ENCODE data around the gene ATP9B.

The ATP9B gene

GRCh38 chr18:79421275-79421857 lies 352.2 kb downstream of the ATP9B start:
- H3K4me1 ChIP-seq (ENCODE audit: control insufficient read depth, insufficient read depth, low read length, unreplicated experiment), result no peaks in the 10 kb centered on the region
- H3K4me3 ChIP-seq (ENCODE audit: low read depth, low read length), result no peak overlapping the region
- H3K79me2 ChIP-seq (ENCODE audit: control insufficient read depth, insufficient read depth, low read length, unreplicated experiment), result no peaks in the 10 kb centered on the region
- no peak overlapping the region for H3K27ac ChIP-seq (ENCODE audit: low read depth, low read length)
- H3K36me3 ChIP-seq (ENCODE audit: insufficient read depth, low read length), result no peaks in the 10 kb centered on the region
- H3K27me3 ChIP-seq (ENCODE audit: insufficient read depth, low read length), result no peaks in the 10 kb centered on the region
- H2AFZ ChIP-seq (ENCODE audit: low read length, unreplicated experiment), result no peak overlapping the region

GRCh38 chr18:79422022-79422782 lies 353.0 kb downstream of the ATP9B start:
- Histone ChIP-seq H3K4me1 (ENCODE audit: control insufficient read depth, insufficient read depth, low read length, unreplicated experiment) (no peaks in the 10 kb centered on the region), H3K36me3 (ENCODE audit: insufficient read depth, low read length) (no peaks in the 10 kb centered on the region), H3K4me3 (ENCODE audit: low read depth, low read length) (no peak overlapping the region), H3K27me3 (ENCODE audit: insufficient read depth, low read length) (no peaks in the 10 kb centered on the region), H3K27ac (ENCODE audit: low read depth, low read length) (no peak overlapping the region), H3K79me2 (ENCODE audit: control insufficient read depth, insufficient read depth, low read length, unreplicated experiment) (no peaks in the 10 kb centered on the region), H2AFZ (ENCODE audit: low read length, unreplicated experiment) (no peak overlapping the region)

GRCh38 chr18:79422783-79423165 lies 353.6 kb downstream of the ATP9B start:
- no peaks in the 10 kb centered on the region for H3K4me1 ChIP-seq (ENCODE audit: control insufficient read depth, insufficient read depth, low read length, unreplicated experiment)
- H3K4me3 ChIP-seq (ENCODE audit: low read depth, low read length), result no peak overlapping the region
- no peaks in the 10 kb centered on the region for H3K27me3 ChIP-seq (ENCODE audit: insufficient read depth, low read length)
- H3K79me2 ChIP-seq (ENCODE audit: control insufficient read depth, insufficient read depth, low read length, unreplicated experiment), result no peaks in the 10 kb centered on the region
- H3K27ac ChIP-seq (ENCODE audit: low read depth, low read length), result no peak overlapping the region
- H3K36me3 ChIP-seq (ENCODE audit: insufficient read depth, low read length), result no peaks in the 10 kb centered on the region
- H2AFZ ChIP-seq (ENCODE audit: low read length, unreplicated experiment), result no peak overlapping the region

GRCh38 chr18:79423211-79424007 lies 354.2 kb downstream of the ATP9B start:
- Histone ChIP-seq H3K4me1 (ENCODE audit: control insufficient read depth, insufficient read depth, low read length, unreplicated experiment) (no peaks in the 10 kb centered on the region), H3K27me3 (ENCODE audit: insufficient read depth, low read length) (no peaks in the 10 kb centered on the region), H3K79me2 (ENCODE audit: control insufficient read depth, insufficient read depth, low read length, unreplicated experiment) (no peaks in the 10 kb centered on the region), H3K27ac (ENCODE audit: low read depth, low read length) (no peak overlapping the region), H3K4me3 (ENCODE audit: low read depth, low read length) (no peak overlapping the region), H3K36me3 (ENCODE audit: insufficient read depth, low read length) (no peaks in the 10 kb centered on the region), H2AFZ (ENCODE audit: low read length, unreplicated experiment) (no peak overlapping the region)

GRCh38 chr18:79424008-79424565 lies 354.9 kb downstream of the ATP9B start:
- Histone ChIP-seq H3K4me1 (ENCODE audit: control insufficient read depth, insufficient read depth, low read length, unreplicated experiment) (no peaks in the 10 kb centered on the region), H3K4me3 (ENCODE audit: low read depth, low read length) (no peak overlapping the region)

GRCh38 chr18:79424880-79425568 lies 355.8 kb downstream of the ATP9B start:
- no peaks in the 10 kb centered on the region for H3K4me1 ChIP-seq (ENCODE audit: control insufficient read depth, insufficient read depth, low read length, unreplicated experiment)
- H3K27ac ChIP-seq (ENCODE audit: low read depth, low read length), result no peak overlapping the region
- H3K36me3 ChIP-seq (ENCODE audit: insufficient read depth, low read length), result no peaks in the 10 kb centered on the region
- H3K4me3 ChIP-seq (ENCODE audit: low read depth, low read length), result no peak overlapping the region
- H2AFZ ChIP-seq (ENCODE audit: low read length, unreplicated experiment), result no peak overlapping the region
- no peaks in the 10 kb centered on the region for H3K79me2 ChIP-seq (ENCODE audit: control insufficient read depth, insufficient read depth, low read length, unreplicated experiment)
- H3K27me3 ChIP-seq (ENCODE audit: insufficient read depth, low read length), result no peaks in the 10 kb centered on the region

More at GRCh38 chr18:79424008-79424565, 354.9 kb downstream of the ATP9B start:
- Histone ChIP-seq H3K27ac (ENCODE audit: low read depth, low read length) (no peak overlapping the region), H2AFZ (ENCODE audit: low read length, unreplicated experiment) (no peak overlapping the region), H3K27me3 (ENCODE audit: insufficient read depth, low read length) (no peaks in the 10 kb centered on the region), H3K79me2 (ENCODE audit: control insufficient read depth, insufficient read depth, low read length, unreplicated experiment) (no peaks in the 10 kb centered on the region), H3K36me3 (ENCODE audit: insufficient read depth, low read length) (no peaks in the 10 kb centered on the region)

- Histone ChIP-seq H2AFZ (ENCODE audit: low read length, unreplicated experiment) (no peak overlapping the region), H3K4me3 (ENCODE audit: low read depth, low read length) (no peak overlapping the region), H3K27ac (ENCODE audit: low read depth, low read length) (no peak overlapping the region), H3K79me2 (ENCODE audit: control insufficient read depth, insufficient read depth, low read length, unreplicated experiment) (no peaks in the 10 kb centered on the region), H3K4me1 (ENCODE audit: control insufficient read depth, insufficient read depth, low read length, unreplicated experiment) (no peaks in the 10 kb centered on the region), H3K36me3 (ENCODE audit: insufficient read depth, low read length) (no peaks in the 10 kb centered on the region), H3K27me3 (ENCODE audit: insufficient read depth, low read length) (no peaks in the 10 kb centered on the region)
These were observed 356.3 kb downstream of the ATP9B start for GRCh38 chr18:79425569-79425886.

- H3K4me3 ChIP-seq (ENCODE audit: low read depth, low read length), result no peak overlapping the region
- no peak overlapping the region for H3K27ac ChIP-seq (ENCODE audit: low read depth, low read length)
- H3K36me3 ChIP-seq (ENCODE audit: insufficient read depth, low read length), result no peaks in the 10 kb centered on the region
- no peaks in the 10 kb centered on the region for H3K27me3 ChIP-seq (ENCODE audit: insufficient read depth, low read length)
- no peak overlapping the region for H2AFZ ChIP-seq (ENCODE audit: low read length, unreplicated experiment)
- no peaks in the 10 kb centered on the region for H3K4me1 ChIP-seq (ENCODE audit: control insufficient read depth, insufficient read depth, low read length, unreplicated experiment)
- no peaks in the 10 kb centered on the region for H3K79me2 ChIP-seq (ENCODE audit: control insufficient read depth, insufficient read depth, low read length, unreplicated experiment)
These were observed 357.4 kb downstream of the ATP9B start for GRCh38 chr18:79426376-79427300.

GRCh38 chr18:79427368-79428225 lies 358.4 kb downstream of the ATP9B start:
- Histone ChIP-seq H3K4me3 (ENCODE audit: low read depth, low read length) (no peak overlapping the region), H3K36me3 (ENCODE audit: insufficient read depth, low read length) (no peaks in the 10 kb centered on the region)

More at GRCh38 chr18:79427368-79428225, 358.4 kb downstream of the ATP9B start:
- H3K27ac ChIP-seq (ENCODE audit: low read depth, low read length), result no peak overlapping the region
- no peaks in the 10 kb centered on the region for H3K4me1 ChIP-seq (ENCODE audit: control insufficient read depth, insufficient read depth, low read length, unreplicated experiment)
- no peaks in the 10 kb centered on the region for H3K79me2 ChIP-seq (ENCODE audit: control insufficient read depth, insufficient read depth, low read length, unreplicated experiment)
- no peaks in the 10 kb centered on the region for H3K27me3 ChIP-seq (ENCODE audit: insufficient read depth, low read length)
- H2AFZ ChIP-seq (ENCODE audit: low read length, unreplicated experiment), result no peak overlapping the region

All from ACC112 (cell line).